Endothelial cell of umbilical vein (primary cell): ENCODE data around the gene RAP1GDS1. TPM values are rescaled to one million over a fixed set of nuclear protein-coding genes. Genes with fewer than 3 reads are reported as not detected.

Experiments used
- BruUV-seq: library from RNA; stranded (reverse); fragments of 400-500 nt; replicated peaks from 2 replicates; lab custom pipeline; 2021; lab: Mats Ljungman, UMichigan
- CTCF ChIA-PET: fragments of 300-600, 350-600 bp; sonication (Branson Sonifier 250); formaldehyde crosslinking; loops from one replicate; lab custom pipeline; 2021; ENCODE audit warnings: antibody characterized with exemption, inconsistent platforms; lab: Charles Lee
- POLR2A ChIA-PET: fragments of 300-600, 350-600 bp; sonication (Branson Sonifier 250); formaldehyde crosslinking; loops from one replicate; lab custom pipeline; 2021; ENCODE audit warnings: antibody characterized with exemption, inconsistent platforms; lab: Charles Lee
- DNase-seq: peaks from one replicate; pipeline ENCODE4 v3.0.0-alpha.2; 2011; ENCODE audit warnings: low read depth, low spot score
- FAIRE-seq: peaks from 2 replicates; lab custom pipeline; 2011; peaks lifted over from hg19 to GRCh38; lab: Jason Lieb, UNC
- H2AFZ ChIP-seq: 2 replicates; pipeline ENCODE4 v1.6.0; 2012; ENCODE audit warnings: low read depth, low read length, control low read depth, inconsistent platforms
- H3K27ac ChIP-seq: 2 replicates; pipeline ENCODE4 v1.5.1; 2011; ENCODE audit warnings: low read depth, mild to moderate bottlenecking, control low read depth, low read length, moderate library complexity; ENCODE audit not compliant: insufficient read depth
- H3K27me3 ChIP-seq, 2 experiments: 2 replicates each; pipeline versions ENCODE4 v1.6.0 to v1.6.1; 2011; ENCODE audit warnings: low read length in 2 of 2, mixed read lengths in 1 of 2; ENCODE audit not compliant: control insufficient read depth in 2 of 2, insufficient read depth in 2 of 2
- H3K36me3 ChIP-seq, 2 experiments: 2 replicates in 1 of 2; 3 replicates in 1 of 2; pipeline ENCODE4 v1.5.1; 2011; ENCODE audit warnings: low read length in 2 of 2, mild to moderate bottlenecking in 1 of 2, moderate library complexity in 1 of 2; ENCODE audit not compliant: control insufficient read depth in 2 of 2, insufficient read depth in 2 of 2; ENCODE audit errors: extremely low read depth in 1 of 2
- H3K4me1 ChIP-seq: 3 replicates; pipeline ENCODE4 v1.5.1; 2011; ENCODE audit warnings: mild to moderate bottlenecking, low read length; ENCODE audit not compliant: control insufficient read depth, insufficient read depth; ENCODE audit errors: extremely low read depth
- H3K4me2 ChIP-seq: 2 replicates; pipeline ENCODE4 v1.6.1; 2011; ENCODE audit warnings: low read length, control low read depth, mixed read lengths; ENCODE audit not compliant: insufficient read depth
- H3K4me3 ChIP-seq, 3 experiments: fragments of 200-600 bp in 1 of 3; sonication (generic), shearing (Covaris generic) in 1 of 3; replicated peaks in 1 of 3; 2 replicates each; pipeline ENCODE4 v1.5.1; 2011 to 2016; ENCODE audit warnings: control low read depth in 3 of 3, low read length in 3 of 3, mild to moderate bottlenecking in 2 of 3, inconsistent platforms in 1 of 3, low read depth in 1 of 3, moderate library complexity in 1 of 3; ENCODE audit not compliant: insufficient read depth in 1 of 3
- H3K79me2 ChIP-seq: 2 replicates; pipeline ENCODE4 v1.6.0; 2012; ENCODE audit warnings: low read length, inconsistent platforms; ENCODE audit not compliant: control insufficient read depth, insufficient read depth
- H3K9ac ChIP-seq: replicated peaks from 2 replicates; pipeline ENCODE3; 2011; ENCODE audit warnings: low read length, control low read depth; ENCODE audit not compliant: insufficient read depth; ENCODE audit errors: extremely low read depth
- H3K9me1 ChIP-seq: replicated peaks from 3 replicates; pipeline ENCODE4 v1.6.0; 2011; ENCODE audit warnings: mild to moderate bottlenecking, low read length; ENCODE audit not compliant: control insufficient read depth, insufficient read depth; ENCODE audit errors: extremely low read depth
- H3K9me3 ChIP-seq: replicated peaks from 2 replicates; pipeline ENCODE4 v1.5.1; 2012; ENCODE audit warnings: low read length, inconsistent platforms; ENCODE audit not compliant: control insufficient read depth, insufficient read depth
- H4K20me1 ChIP-seq: replicated peaks from 2 replicates; pipeline ENCODE3; 2011; ENCODE audit warnings: mild to moderate bottlenecking, low read length; ENCODE audit not compliant: control insufficient read depth, insufficient read depth; ENCODE audit errors: extremely low read depth
- CTCF ChIP-seq, 2 donors: IDR thresholded peaks; 1 replicate in 1 of 2; 2 replicates in 1 of 2; pipeline ENCODE4 v1.5.1; 2011; ENCODE audit warnings: low read length in 2 of 2, mild to moderate bottlenecking in 2 of 2, moderate library complexity in 2 of 2, control low read depth in 1 of 2, inconsistent platforms in 1 of 2, low read depth in 1 of 2; ENCODE audit not compliant: insufficient read depth in 1 of 2; ENCODE audit errors: extremely low read depth in 1 of 2
- EZH2 ChIP-seq: IDR thresholded peaks from 2 replicates; pipeline ENCODE4 v1.6.1; 2012; ENCODE audit warnings: borderline replicate concordance, low read depth, mild to moderate bottlenecking, moderate library complexity, low read length, inconsistent platforms; ENCODE audit not compliant: severe bottlenecking
- FOS ChIP-seq: IDR thresholded peaks from 2 replicates; pipeline ENCODE4 v1.6.1; 2011; ENCODE audit warnings: mild to moderate bottlenecking, low read length, moderate library complexity, borderline replicate concordance; ENCODE audit not compliant: insufficient read depth
- GATA2 ChIP-seq: IDR thresholded peaks from 2 replicates; pipeline ENCODE4 v1.7.0; 2011; ENCODE audit warnings: low read depth, mild to moderate bottlenecking, moderate library complexity, mixed read lengths, low read length; ENCODE audit not compliant: insufficient read length, insufficient read depth
- JUN ChIP-seq: IDR thresholded peaks from 2 replicates; pipeline ENCODE4 v1.6.1; 2011; ENCODE audit warnings: borderline replicate concordance, low read depth; ENCODE audit not compliant: insufficient read length, insufficient read depth
- MAX ChIP-seq: IDR thresholded peaks from 2 replicates; pipeline ENCODE4 v1.6.1; 2011; ENCODE audit not compliant: insufficient read depth, insufficient read length
- MYC ChIP-seq: IDR thresholded peaks from one replicate; pipeline ENCODE4 v1.6.1; 2011; ENCODE audit warnings: mild to moderate bottlenecking, low read depth, low read length
- POLR2A ChIP-seq: IDR thresholded peaks from 2 replicates; pipeline ENCODE4 v1.6.1; 2012; ENCODE audit warnings: low read depth, mild to moderate bottlenecking, control low read depth, low read length
- POLR2AphosphoS5 ChIP-seq: IDR thresholded peaks from 2 replicates; pipeline ENCODE4 v1.6.1; 2012; ENCODE audit warnings: low read depth, mild to moderate bottlenecking, control low read depth, low read length, moderate library complexity; ENCODE audit not compliant: insufficient read depth
- dilution Hi-C: fragments of 300-500 bp; cut with MboI; formaldehyde crosslinking; loops from one replicate; pipeline ENCODE4 v1.15.0; 2019; ENCODE audit warnings: low sequenced_read_pairs; ENCODE audit not compliant: extremely low pct_ligation_motif_present
- intact Hi-C: fragments of 100-400 bp; cut with micrococcal nuclease; formaldehyde crosslinking; loops from one replicate; pipeline ENCODE4 v1.10.0; 2022
- polyA plus RNA-seq, 4 experiments: library from polyadenylated mRNA; depleted of rRNA in 3 of 4; stranded (reverse) in 3 of 4; unstranded in 1 of 4; fragments of >200 nt; gene quantifications; 2 replicates each; pipeline versions ENCODE4 v1.2.1 to v1.2.3, GENCODE V29; 2011 to 2012; ENCODE audit warnings: missing spikeins in 1 of 4
- total RNA-seq: library from RNA; stranded (reverse); gene quantifications from 2 replicates; pipeline ENCODE4 v1.2.3, GENCODE V29; 2021

RAP1GDS1 gene
- total and polyA plus RNA-seq, 2 donors (not counting 3 experiments of a cell fraction or from before 2014, with no cell fraction given) = 17.6 to 52.8 TPM

GRCh38 chr4:98332017-98332416, 70.8 kb downstream of the RAP1GDS1 start:
- H3K27ac ChIP-seq = no peak overlapping the region
- BruUV-seq = no TSS peak
- no peak overlapping the region for H3K9ac ChIP-seq
- no peaks in the 10 kb centered on the region for H4K20me1 ChIP-seq
- H3K36me3 ChIP-seq = no peaks in the 10 kb centered on the region
- H3K79me2 ChIP-seq = no peaks in the 10 kb centered on the region
- no peaks in the 10 kb centered on the region for H3K4me1 ChIP-seq
- POLR2A ChIA-PET = no interaction called here
- TF ChIP-seq GATA2 (no peak), MYC (no peak), JUN (no peak), MAX (no peak), CTCF (IDR thresholded peaks at IDR 0.05; ENCODE audit: extremely low read depth in 1 of 2, insufficient read depth in 1 of 2, low read depth in 1 of 2, low read length in 2 of 2) (no peak), POLR2A (no peak), EZH2 (no peak), FOS (no peak), POLR2AphosphoS5 (no peak)
- intact Hi-C loops = no loop called here
- dilution Hi-C loops = no loop called here
- no peak overlapping the region for H3K4me2 ChIP-seq
- no peaks in the 10 kb centered on the region for H3K9me3 ChIP-seq
- FAIRE-seq (no peak), DNase-seq (no peak)
- H2AFZ ChIP-seq = no peak overlapping the region
- no peaks in the 10 kb centered on the region for H3K9me1 ChIP-seq
- H3K27me3 ChIP-seq = no peaks in the 10 kb centered on the region
- CTCF ChIA-PET = no interaction called here
- no peak overlapping the region for H3K4me3 ChIP-seq
